GM21515 (cell line): ENCODE data around the gene SMYD3.
A peak's percentile ranks its signal among the peaks of the same experiment; 100 is the strongest.

Experiments
- ATAC-seq: cut with Tn5 transposase; IDR thresholded peaks from one replicate; pipeline ENCODE4 v1.9.1; 2021; ENCODE audit not compliant: unreplicated experiment

The SMYD3 gene

GRCh38 chr1:246001142-246001836, 505.8 kb downstream of the SMYD3 start:
- ATAC-seq, result no peak

DNA sequence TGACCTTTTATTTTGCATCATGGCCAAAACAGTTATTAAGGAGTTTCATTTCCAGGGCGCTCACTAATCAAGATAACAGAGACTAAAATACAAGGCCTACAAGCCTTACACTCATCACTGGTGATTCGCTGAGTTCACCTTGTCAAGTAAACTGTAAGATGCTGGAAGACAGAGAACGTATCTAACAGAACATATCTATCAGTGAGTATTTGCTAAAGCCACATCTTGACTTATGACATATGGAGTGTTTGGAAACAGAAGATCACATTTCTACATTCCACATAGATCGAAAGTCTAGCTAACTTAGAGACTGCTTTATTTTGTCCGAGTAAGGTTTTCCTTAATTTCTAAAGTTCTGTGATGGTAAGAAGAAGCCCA, 506.5 kb downstream of the SMYD3 start:
- no peak for ATAC-seq

DNA sequence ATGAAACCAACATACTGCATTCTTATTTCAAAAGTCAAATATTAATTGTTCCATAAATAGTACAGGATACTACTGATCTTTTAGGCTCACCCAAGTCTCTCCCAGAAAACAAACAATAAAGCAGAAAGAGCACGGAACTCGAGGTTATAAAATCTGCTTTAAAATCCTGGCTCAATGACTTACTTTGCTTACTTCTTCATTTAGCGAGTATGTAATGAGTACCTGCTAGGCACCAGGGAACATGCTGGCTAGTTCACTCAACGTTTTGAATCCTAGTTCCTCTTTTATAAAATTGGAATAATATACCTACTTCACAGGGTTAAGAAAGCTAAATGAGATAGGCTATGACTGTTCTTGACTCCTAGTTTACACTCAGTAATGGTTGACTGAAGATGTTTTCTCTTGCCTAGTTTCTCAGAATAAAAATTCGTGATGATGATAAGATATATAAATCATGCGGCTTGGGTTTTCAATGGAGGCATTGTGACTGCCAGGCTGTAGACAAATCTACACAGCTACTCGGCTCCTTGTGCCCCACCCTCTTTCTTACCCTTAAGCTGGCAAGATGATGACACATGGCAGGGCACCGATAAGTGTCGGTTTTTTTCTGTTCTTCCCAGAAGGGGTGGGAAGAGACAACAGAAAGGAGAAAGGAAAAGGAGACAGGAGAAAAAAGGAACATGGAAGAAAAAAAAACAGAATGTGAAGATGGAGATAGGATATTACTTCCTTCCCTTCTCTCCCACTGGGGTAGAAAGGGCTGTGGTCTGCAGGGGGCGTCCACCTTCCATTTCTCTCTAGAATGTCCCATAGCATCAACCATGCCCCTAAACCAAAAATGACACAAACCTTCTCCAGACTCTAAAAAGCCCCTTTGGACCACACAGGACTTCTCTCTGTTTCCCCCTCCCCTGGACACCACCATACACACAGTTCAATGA, 507.1 kb downstream of the SMYD3 start:
- ATAC-seq, result peak; percentile 60

DNA sequence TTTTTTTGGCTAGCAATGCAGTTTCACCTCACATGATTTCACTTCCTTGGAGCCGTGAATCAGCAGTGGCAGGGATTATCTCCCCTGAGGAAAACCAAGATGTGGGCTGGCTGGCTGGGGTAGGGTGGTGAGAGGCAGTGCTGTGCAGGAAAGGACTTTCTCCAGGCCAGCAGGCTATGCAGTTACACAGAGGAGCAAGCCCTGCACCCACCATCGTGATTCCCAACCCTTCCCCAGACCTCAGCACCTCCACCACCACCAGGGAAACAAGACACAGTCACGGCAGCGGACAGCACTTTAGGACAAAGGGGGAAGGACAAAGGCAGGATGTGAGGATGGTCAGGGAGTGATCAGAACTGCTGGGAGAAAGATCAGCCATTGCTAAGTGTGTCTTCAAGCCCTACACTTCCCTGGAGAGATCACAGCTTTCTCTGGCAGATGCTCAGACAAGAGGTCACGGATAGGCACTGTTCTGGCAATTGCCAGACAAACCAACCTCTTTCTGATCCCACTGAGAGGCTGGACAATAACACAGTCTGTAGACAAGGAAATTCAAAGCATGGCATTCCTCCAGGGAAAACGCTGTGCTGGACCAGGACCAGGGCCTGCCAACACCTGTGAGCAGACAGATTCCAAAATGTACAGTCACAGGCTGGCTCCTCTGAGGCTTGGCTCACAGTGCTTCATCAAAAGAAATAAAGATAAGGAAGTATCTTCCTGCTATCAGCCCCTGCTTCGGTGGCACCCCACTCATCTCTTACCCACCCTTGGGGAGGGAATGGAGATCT, 509.4 kb downstream of the SMYD3 start:
- ATAC-seq, result no peak

- no peak for ATAC-seq
These were observed 510.3 kb downstream of the SMYD3 start for GRCh38 chr1:245996811-245997210.

- no peak for ATAC-seq
These were observed 511.6 kb downstream of the SMYD3 start for GRCh38 chr1:245995474-245995873.

DNA sequence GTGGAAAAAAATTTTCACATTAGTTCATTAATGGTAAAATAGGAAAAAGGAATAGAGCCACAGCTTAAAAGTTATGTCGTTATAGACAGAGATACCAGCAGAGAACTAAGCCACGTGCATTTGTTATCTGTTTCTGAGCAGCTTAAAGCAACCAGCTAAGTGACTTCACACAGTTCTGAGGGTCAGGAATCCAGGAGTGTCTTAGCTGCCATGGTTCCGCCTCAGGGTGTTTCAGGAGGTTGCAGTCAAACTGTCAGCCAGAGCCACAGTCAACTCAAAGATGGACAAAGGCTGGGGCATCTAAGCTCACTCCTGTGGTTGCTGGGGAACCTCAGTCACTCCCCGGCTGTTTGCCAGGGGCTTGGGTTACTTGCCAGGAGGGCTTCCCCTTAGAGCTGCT, 515.8 kb downstream of the SMYD3 start:
- no peak for ATAC-seq

- ATAC-seq, result peak; percentile 70
These were observed 516.6 kb downstream of the SMYD3 start for GRCh38 chr1:245990315-245991022.

DNA sequence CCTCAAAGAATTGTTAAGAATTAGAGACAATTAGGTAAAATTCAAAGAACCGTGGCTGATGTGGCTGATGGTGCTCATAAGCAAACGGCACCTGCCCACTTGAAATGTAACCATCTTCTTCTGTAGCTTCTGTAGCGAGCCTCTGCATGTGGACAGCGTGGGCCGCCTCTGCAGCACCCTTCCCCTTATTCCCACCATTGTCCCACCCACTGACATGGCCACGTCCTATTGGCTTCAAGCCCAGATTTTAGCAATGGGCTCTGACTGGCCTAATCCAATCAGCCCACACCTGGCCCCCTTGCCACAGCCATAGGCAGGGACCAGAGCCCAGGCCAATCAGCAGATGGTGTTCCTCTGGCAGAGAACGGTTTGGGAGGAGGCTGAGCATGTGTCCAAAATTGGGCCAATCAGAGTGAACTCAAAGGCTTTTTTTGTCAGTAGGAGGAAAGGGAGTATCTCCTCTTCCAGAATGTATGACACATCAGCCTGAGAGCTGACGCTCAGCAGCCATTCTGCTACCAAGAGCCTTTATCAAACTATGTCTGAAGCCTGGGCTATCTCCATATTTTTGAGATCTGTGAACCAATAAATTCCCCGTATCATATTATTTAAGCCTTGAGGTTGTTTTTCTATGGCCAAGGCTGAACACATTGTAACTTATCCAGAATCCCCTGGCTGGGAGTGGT, 518.5 kb downstream of the SMYD3 start:
- no peak for ATAC-seq

- ATAC-seq, result no peak
These were observed 519.1 kb downstream of the SMYD3 start for GRCh38 chr1:245987997-245988392.

DNA sequence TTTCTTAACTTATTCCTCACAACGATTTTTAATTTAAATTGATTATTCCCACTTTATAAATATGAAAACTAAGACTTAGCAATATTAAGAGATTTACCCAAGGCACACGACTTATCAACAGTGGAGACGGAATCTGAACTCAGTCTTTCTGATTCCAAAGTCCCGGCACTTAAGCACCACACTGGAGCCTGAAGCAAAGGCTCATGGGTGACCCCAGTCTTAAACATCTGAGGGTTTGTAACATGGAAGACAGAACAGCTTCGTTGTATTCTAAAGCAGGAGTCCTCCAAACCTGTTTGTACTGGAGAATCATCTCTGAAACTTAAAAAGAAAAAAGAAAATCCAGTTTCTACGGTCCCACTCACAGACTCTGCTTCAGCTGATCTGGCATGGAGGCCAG, 519.5 kb downstream of the SMYD3 start:
- ATAC-seq, result no peak

DNA sequence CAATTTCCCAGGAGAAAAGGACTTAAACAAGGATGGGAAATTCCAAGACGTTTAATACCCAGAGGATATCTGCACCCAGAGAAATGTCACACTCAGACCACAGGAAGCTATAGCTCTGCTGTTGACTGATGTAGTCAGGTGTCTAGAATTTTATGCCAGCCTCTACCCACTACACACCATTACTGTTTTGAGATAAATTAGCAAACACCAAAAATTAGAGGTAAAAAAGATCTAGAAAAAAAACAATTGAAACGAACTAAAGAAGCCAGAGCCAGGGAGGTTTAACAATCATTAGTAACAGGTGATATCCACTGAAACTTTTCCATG, 519.9 kb downstream of the SMYD3 start:
- no peak for ATAC-seq

DNA sequence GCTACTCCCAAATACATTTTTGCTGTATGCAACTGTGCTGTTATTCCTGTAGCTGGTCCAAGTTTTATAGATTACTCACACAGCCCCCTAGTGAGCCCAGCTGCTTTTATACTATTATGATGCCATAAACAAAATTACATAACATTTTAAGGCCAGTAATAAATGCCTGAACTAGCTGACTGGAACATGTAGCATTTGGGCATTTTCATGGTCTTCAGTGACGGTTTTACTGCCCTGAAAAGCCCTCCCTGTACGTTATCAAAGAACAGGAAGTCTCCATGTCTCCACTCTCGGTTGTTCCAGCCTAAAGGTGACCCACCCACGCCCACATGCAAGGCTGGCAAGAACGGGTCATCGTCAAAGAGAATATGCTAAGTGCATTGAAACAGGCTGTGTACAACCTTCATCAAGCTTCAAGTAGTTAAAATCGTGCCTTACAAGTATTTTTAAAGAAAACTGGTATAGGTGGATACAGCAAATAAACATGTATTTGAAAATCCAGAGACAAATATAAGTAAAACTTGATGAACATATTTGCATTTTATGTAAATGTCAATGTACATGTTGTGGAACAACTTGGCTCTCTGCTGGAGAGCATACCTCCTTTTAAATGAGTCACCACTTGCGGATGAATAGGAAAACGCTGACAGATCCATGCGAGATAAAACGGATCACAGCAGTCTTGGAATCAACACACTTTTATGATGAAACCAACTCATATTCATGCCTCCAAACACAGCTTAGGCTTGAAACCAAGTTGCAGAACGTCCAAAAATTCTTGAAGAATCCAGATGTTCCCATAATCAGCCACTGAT, 520.5 kb downstream of the SMYD3 start:
- no peak for ATAC-seq

GRCh38 chr1:245984390-245985155, 522.5 kb downstream of the SMYD3 start:
- no peak for ATAC-seq

GRCh38 chr1:245983294-245983967, 523.6 kb downstream of the SMYD3 start:
- no peak for ATAC-seq

- ATAC-seq, result no peak
These were observed 527.5 kb downstream of the SMYD3 start for GRCh38 chr1:245979589-245979988.

- ATAC-seq, result no peak
These were observed 528.2 kb downstream of the SMYD3 start for GRCh38 chr1:245978915-245979314.

GRCh38 chr1:245972476-245972875, 534.6 kb downstream of the SMYD3 start:
- no peak for ATAC-seq
